BJ (cell line): ENCODE results near the gene KCNA1. TPM values are rescaled to one million over a fixed set of nuclear protein-coding genes. Genes with fewer than 3 reads are reported as not detected.

Experiments
- CTCF ChIA-PET: fragments of 350-600 bp; formaldehyde crosslinking; extraction: SDS; loops from one replicate; lab custom pipeline; 2021; ENCODE audit warnings: antibody characterized with exemption, inconsistent platforms; lab: Yijun Ruan, JAX
- POLR2A ChIA-PET: fragments of 300-600 bp; sonication (Branson Sonifier 250); formaldehyde crosslinking; extraction: SDS; loops from one replicate; lab custom pipeline; 2021; ENCODE audit warnings: antibody characterized with exemption; lab: Charles Lee
- DNase-seq: peaks from one replicate; pipeline ENCODE4 v3.0.0-alpha.2; 2011; ENCODE audit warnings: low read depth
- H3K27me3 ChIP-seq: 2 replicates; pipeline ENCODE4 v1.6.0; 2011; ENCODE audit warnings: low read length; ENCODE audit not compliant: control insufficient read depth, insufficient read depth
- H3K36me3 ChIP-seq: 2 replicates; pipeline ENCODE4 v1.5.1; 2011; ENCODE audit warnings: low read length; ENCODE audit not compliant: control insufficient read depth, insufficient read depth
- H3K4me3 ChIP-seq: 2 replicates; pipeline ENCODE4 v1.5.1; 2011; ENCODE audit warnings: low read depth, mild to moderate bottlenecking, control low read depth, low read length
- CTCF ChIP-seq: IDR thresholded peaks from 2 replicates; pipeline ENCODE4 v1.5.1; 2011; ENCODE audit warnings: low read depth, mild to moderate bottlenecking, control low read depth, inconsistent platforms, low read length, moderate library complexity; ENCODE audit not compliant: insufficient read depth
- polyA plus RNA-seq: library from polyadenylated mRNA; depleted of rRNA; stranded (reverse); fragments of >200 nt; gene quantifications from 2 replicates; pipeline ENCODE4 v1.2.3, GENCODE V29; 2011

KCNA1 gene
- polyA plus RNA-seq, 1 experiment: not detected

- ChIA-PET POLR2A (no interaction called here), CTCF (interaction anchor here (1.8 to 3.0 kb wide), 2 partner anchors 10 to 55 kb away, joined by 7 to 12 read pairs; no protein-coding TSS in a partner anchor)
- Histone ChIP-seq H3K36me3 (no peaks in the 10 kb centered on the region), H3K27me3 (peaks cover 41% of the 10 kb centered on the region), H3K4me3 (no peak overlapping the region)
- no peak for TF ChIP-seq CTCF
- no peak for DNase-seq
These were observed 1.0 kb downstream of the KCNA1 start for GRCh38 chr12:4910502-4911315.

GRCh38 chr12:4911316-4911994 lies 1.8 kb downstream of the KCNA1 start:
- Histone ChIP-seq H3K27me3 (peaks cover 41% of the 10 kb centered on the region), H3K36me3 (no peaks in the 10 kb centered on the region), H3K4me3 (no peak overlapping the region)
- DNase-seq: no peak
- ChIA-PET CTCF (interaction anchor here (1.5 kb wide), 2 partner anchors 14 to 50 kb away, joined by 3 to 5 read pairs; no protein-coding TSS in a partner anchor), POLR2A (no interaction called here)
- no peak for TF ChIP-seq CTCF

GRCh38 chr12:4914720-4915119 lies 5.0 kb downstream of the KCNA1 start:
- Histone ChIP-seq H3K36me3 (no peaks in the 10 kb centered on the region), H3K27me3 (peaks cover 25% of the 10 kb centered on the region), H3K4me3 (no peak overlapping the region)
- TF ChIP-seq CTCF: no peak
- no peak for DNase-seq
- ChIA-PET POLR2A (no interaction called here), CTCF (no interaction called here)

GRCh38 chr12:4915752-4916151 lies 6.0 kb downstream of the KCNA1 start:
- POLR2A ChIA-PET: no interaction called here
- CTCF ChIA-PET: interaction anchor here (0.6 kb wide), 1 partner anchor 15 kb away, joined by 3 read pairs; no protein-coding TSS in a partner anchor

More at GRCh38 chr12:4915752-4916151, 6.0 kb downstream of the KCNA1 start:
- DNase-seq: no peak
- Histone ChIP-seq H3K27me3 (peaks cover 17% of the 10 kb centered on the region), H3K4me3 (no peak overlapping the region), H3K36me3 (no peaks in the 10 kb centered on the region)
- no peak for TF ChIP-seq CTCF
